HepG2 (cell line): ENCODE results near the gene FGGY. TPM values are rescaled to one million over a fixed set of nuclear protein-coding genes. Genes with fewer than 3 reads are reported as not detected.

Experiments used
- ERF ChIP-seq: IDR thresholded peaks from 2 replicates; pipeline ENCODE4 v1.6.1; 2018; ENCODE audit warnings: missing biosample characterization, missing genetic modification reagents
- ETV5 ChIP-seq: IDR thresholded peaks from 2 replicates; pipeline ENCODE4 v1.6.1; 2018; ENCODE audit warnings: missing biosample characterization, missing genetic modification reagents, inconsistent platforms, borderline replicate concordance
- FOSL2 ChIP-seq: sonication (generic); formaldehyde crosslinking; IDR thresholded peaks from 2 replicates; pipeline ENCODE4 v1.4.0; 2020; ENCODE audit warnings: missing genetic modification reagents
- GATAD2A ChIP-seq: IDR thresholded peaks from 2 replicates; pipeline ENCODE4 v1.6.1; 2016
- HDAC2 ChIP-seq: sonication (generic); formaldehyde crosslinking; IDR thresholded peaks from 2 replicates; pipeline ENCODE4 v1.4.0; 2020; ENCODE audit warnings: missing genetic modification reagents
- HMGXB3 ChIP-seq: sonication (generic); formaldehyde crosslinking; IDR thresholded peaks from 2 replicates; pipeline ENCODE4 v1.4.0; 2020; ENCODE audit warnings: missing genetic modification reagents, borderline replicate concordance
- KAT8 ChIP-seq: IDR thresholded peaks from 2 replicates; pipeline ENCODE4 v1.6.1; 2016; ENCODE audit warnings: missing genetic modification reagents, missing compliant biosample characterization
- MEF2D ChIP-seq: sonication (generic); formaldehyde crosslinking; IDR thresholded peaks from 2 replicates; pipeline ENCODE4 v1.5.1; 2020; ENCODE audit warnings: mild to moderate bottlenecking, missing genetic modification reagents
- MTA3 ChIP-seq: sonication (generic); formaldehyde crosslinking; IDR thresholded peaks from 2 replicates; pipeline ENCODE4 v1.4.0; 2020; ENCODE audit warnings: missing genetic modification reagents
- MXI1 ChIP-seq: IDR thresholded peaks from 3 replicates; pipeline ENCODE4 v1.6.1; 2012; ENCODE audit warnings: low read depth, low read length, inconsistent platforms, borderline replicate concordance
- NFAT5 ChIP-seq: sonication (generic); formaldehyde crosslinking; IDR thresholded peaks from 2 replicates; pipeline ENCODE4 v1.4.0; 2020; ENCODE audit warnings: missing genetic modification reagents
- RXRB ChIP-seq: IDR thresholded peaks from 2 replicates; pipeline ENCODE4 v1.6.1; 2016; ENCODE audit warnings: borderline replicate concordance, missing genetic modification reagents, missing compliant biosample characterization
- SIN3A ChIP-seq: IDR thresholded peaks from 2 replicates; pipeline ENCODE4 v1.6.1; 2011; ENCODE audit warnings: low read depth, mild to moderate bottlenecking, control low read depth, low read length, borderline replicate concordance
- SIX1 ChIP-seq: sonication (generic); formaldehyde crosslinking; IDR thresholded peaks from 2 replicates; pipeline ENCODE4 v1.4.0; 2020; ENCODE audit warnings: missing genetic modification reagents, borderline replicate concordance
- SNRNP70 ChIP-seq: fragments of 200-400 bp; formaldehyde crosslinking; IDR thresholded peaks from 2 replicates; pipeline ENCODE4 v1.6.1; 2017; ENCODE audit warnings: mild to moderate bottlenecking, low read depth, low read length, moderate library complexity
- ZNF484 ChIP-seq: sonication (generic); formaldehyde crosslinking; IDR thresholded peaks from 2 replicates; pipeline ENCODE4 v1.5.1; 2020; ENCODE audit warnings: mild to moderate bottlenecking, low read depth, missing genetic modification reagents, borderline replicate concordance
- ZNF737 ChIP-seq: sonication (generic); formaldehyde crosslinking; IDR thresholded peaks from 2 replicates; pipeline ENCODE4 v1.5.0; 2020; ENCODE audit warnings: missing genetic modification reagents, mild to moderate bottlenecking, borderline replicate concordance
- polyA plus RNA-seq, 8 experiments: library from polyadenylated mRNA; depleted of rRNA in 3 of 8; stranded (reverse) in 7 of 8; unstranded in 1 of 8; fragments of >200 nt; fragmentation: Illumina TruSeq in 4 of 8; extraction: Trizol in 4 of 8; gene quantifications; 2 replicates each; pipeline versions ENCODE4 v1.2.1 to v1.2.3, GENCODE V29; 2011 to 2016; ENCODE audit warnings: low read depth in 4 of 8, missing spikeins in 1 of 8, mixed read lengths in 1 of 8; ENCODE audit not compliant: insufficient read depth in 1 of 8
- total RNA-seq, 5 experiments: library from RNA; depleted of rRNA; stranded (reverse); fragments of >200 nt; fragmentation: Illumina TruSeq; extraction: Trizol; gene quantifications; 2 replicates each; pipeline ENCODE4 v1.2.3, GENCODE V29; 2016; ENCODE audit warnings: low read depth in 1 of 5
- TF ChIP-seq, protein P1 (sequence below): IDR thresholded peaks from 2 replicates; pipeline ENCODE4 v1.6.1; 2016; ENCODE audit warnings: low read depth

FGGY gene
- total and polyA plus RNA-seq, 2 of the 13 experiments (the other 11 are each of a cell fraction or from before 2014, with no cell fraction given), result 15.7 to 27.5 TPM

DNA sequence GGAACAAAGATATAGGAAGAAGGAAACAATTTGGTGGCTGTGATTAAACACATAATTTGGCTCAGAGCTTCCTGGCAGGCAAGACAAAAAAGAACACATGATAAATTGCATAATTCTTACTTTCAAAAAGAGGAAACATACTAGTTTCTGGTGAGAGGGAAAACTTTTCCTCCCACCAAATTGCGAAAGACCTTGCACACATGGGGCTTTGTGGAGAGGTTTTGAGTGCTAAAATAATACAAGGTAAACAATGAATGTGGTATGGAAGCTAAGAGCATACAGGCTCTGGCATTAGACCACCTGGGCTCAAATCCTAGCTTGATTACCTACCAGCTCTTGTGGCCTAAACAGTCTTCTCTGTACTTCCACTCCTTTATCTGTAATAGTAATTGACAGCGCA lies 377.7 kb downstream of the FGGY start (continued):
- TF ChIP-seq ZNF484 (CRISPR knock-in tag), result no peak
- peak; percentile 72 for TF ChIP-seq ERF
- TF ChIP-seq ZNF737, result no peak
- TF ChIP-seq, protein P1, sequence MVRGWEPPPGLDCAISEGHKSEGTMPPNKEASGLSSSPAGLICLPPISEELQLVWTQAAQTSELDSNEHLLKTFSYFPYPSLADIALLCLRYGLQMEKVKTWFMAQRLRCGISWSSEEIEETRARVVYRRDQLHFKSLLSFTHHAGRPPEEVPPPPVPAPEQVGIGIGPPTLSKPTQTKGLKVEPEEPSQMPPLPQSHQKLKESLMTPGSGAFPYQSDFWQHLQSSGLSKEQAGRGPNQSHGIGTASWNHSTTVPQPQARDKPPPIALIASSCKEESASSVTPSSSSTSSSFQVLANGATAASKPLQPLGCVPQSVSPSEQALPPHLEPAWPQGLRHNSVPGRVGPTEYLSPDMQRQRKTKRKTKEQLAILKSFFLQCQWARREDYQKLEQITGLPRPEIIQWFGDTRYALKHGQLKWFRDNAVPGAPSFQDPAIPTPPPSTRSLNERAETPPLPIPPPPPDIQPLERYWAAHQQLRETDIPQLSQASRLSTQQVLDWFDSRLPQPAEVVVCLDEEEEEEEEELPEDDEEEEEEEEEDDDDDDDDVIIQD (CRISPR knock-in tag), result peak; percentile 52; the same call in 1 of the 2 replicates
- TF ChIP-seq HDAC2 (CRISPR knock-in tag), result 0 out of 2 replicates have a peak, but pooled peaks have one; percentile 48
- peak; percentile 74 for TF ChIP-seq RXRB (CRISPR knock-in tag)
- TF ChIP-seq MTA3 (CRISPR knock-in tag), result no peak
- no peak for TF ChIP-seq NFAT5 (CRISPR knock-in tag)
- TF ChIP-seq ETV5 (CRISPR knock-in tag), result peak; percentile 32; the same call in 1 of the 2 replicates
- TF ChIP-seq SIX1 (CRISPR knock-in tag), result peak; percentile 56; the same call in 1 of the 2 replicates
- peak; percentile 50 for TF ChIP-seq KAT8
- no peak for TF ChIP-seq MEF2D (CRISPR knock-in tag)
- no peak for TF ChIP-seq MXI1
- peak; percentile 38; the same call in 1 of the 2 replicates for TF ChIP-seq FOSL2 (CRISPR knock-in tag)
- TF ChIP-seq SIN3A, result no peak
- peak; percentile 38; the same call in 1 of the 2 replicates for TF ChIP-seq HMGXB3 (CRISPR knock-in tag)
- peak; percentile 94 for TF ChIP-seq GATAD2A (CRISPR knock-in tag)
- no peak for TF ChIP-seq SNRNP70
